ENCODE data around the gene PLCB1.

GRCh38 chr20:8652396-8652795, 520.3 kb downstream of the PLCB1 start:
- TF ChIP-seq, protein P1, sequence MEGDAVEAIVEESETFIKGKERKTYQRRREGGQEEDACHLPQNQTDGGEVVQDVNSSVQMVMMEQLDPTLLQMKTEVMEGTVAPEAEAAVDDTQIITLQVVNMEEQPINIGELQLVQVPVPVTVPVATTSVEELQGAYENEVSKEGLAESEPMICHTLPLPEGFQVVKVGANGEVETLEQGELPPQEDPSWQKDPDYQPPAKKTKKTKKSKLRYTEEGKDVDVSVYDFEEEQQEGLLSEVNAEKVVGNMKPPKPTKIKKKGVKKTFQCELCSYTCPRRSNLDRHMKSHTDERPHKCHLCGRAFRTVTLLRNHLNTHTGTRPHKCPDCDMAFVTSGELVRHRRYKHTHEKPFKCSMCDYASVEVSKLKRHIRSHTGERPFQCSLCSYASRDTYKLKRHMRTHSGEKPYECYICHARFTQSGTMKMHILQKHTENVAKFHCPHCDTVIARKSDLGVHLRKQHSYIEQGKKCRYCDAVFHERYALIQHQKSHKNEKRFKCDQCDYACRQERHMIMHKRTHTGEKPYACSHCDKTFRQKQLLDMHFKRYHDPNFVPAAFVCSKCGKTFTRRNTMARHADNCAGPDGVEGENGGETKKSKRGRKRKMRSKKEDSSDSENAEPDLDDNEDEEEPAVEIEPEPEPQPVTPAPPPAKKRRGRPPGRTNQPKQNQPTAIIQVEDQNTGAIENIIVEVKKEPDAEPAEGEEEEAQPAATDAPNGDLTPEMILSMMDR (IDR thresholded peaks at IDR 0.05; ENCODE audit: poor library complexity), result no peak
- TF ChIP-seq EZH2 (IDR thresholded peaks at IDR 0.05; ENCODE audit: borderline replicate concordance), result no peak

Measured in hepatocyte (in vitro differentiated cells).